Keratinocyte (primary cell): Measurements from ENCODE around the gene MCUB.

Experiments used
- CTCF ChIP-seq, 3 experiments: IDR thresholded peaks in 1 of 3; conservative IDR thresholded peaks in 1 of 3; optimal IDR thresholded peaks in 1 of 3; 2 replicates in 2 of 3; 3 replicates in 1 of 3; pipeline versions ENCODE3 to v1.5.1; 2011; ENCODE audit warnings: low read length in 3 of 3, mild to moderate bottlenecking in 3 of 3, moderate library complexity in 2 of 3, control low read depth in 1 of 3, inconsistent platforms in 1 of 3; ENCODE audit not compliant: insufficient read depth in 2 of 3; ENCODE audit errors: extremely low read depth in 1 of 3
- EZH2 ChIP-seq: IDR thresholded peaks from one replicate; pipeline ENCODE4 v1.6.1; 2012; ENCODE audit warnings: inconsistent platforms, mild to moderate bottlenecking, low read length, moderate library complexity

- no peak for TF ChIP-seq CTCF (optimal IDR thresholded peaks at IDR 0.05 in 1 of 3, IDR thresholded peaks at IDR 0.05 in 1 of 3, conservative IDR thresholded peaks at IDR 0.05 in 1 of 3; ENCODE audit: extremely low read depth in 1 of 3, insufficient read depth in 2 of 3, low read length in 3 of 3)
- TF ChIP-seq EZH2, result no peak
Measured at GRCh38 chr4:109682875-109683274, 122.8 kb downstream of the MCUB start.
